CD4-positive, alpha-beta T cell treated with Interleukin-17A for 1 hour (primary cell): ENCODE measurements around the gene FMN1.

Experiments used
- DNase-seq: peaks from one replicate; pipeline ENCODE4 v3.0.0-alpha.2; 2020

FMN1 gene

DNA sequence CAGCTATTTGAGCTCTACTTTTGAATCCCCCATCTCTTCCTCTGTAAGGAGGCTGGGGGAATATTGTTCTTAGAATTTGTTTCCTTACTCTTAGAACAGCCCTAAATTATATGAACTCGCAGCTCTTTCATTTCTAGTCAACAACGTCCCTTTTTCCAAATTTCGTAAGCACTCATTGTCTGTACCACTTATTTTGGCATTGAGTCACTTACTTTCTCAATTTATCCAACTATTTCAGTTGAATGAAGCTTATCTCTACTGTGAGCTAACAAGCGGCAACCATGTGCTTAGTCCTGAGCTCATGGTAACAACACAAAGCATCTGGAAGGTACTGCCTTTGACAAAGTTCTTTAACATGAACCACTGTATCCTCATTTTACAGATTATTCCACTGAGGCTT, 285.6 kb downstream of the FMN1 start:
- DNase-seq: no peak

DNA sequence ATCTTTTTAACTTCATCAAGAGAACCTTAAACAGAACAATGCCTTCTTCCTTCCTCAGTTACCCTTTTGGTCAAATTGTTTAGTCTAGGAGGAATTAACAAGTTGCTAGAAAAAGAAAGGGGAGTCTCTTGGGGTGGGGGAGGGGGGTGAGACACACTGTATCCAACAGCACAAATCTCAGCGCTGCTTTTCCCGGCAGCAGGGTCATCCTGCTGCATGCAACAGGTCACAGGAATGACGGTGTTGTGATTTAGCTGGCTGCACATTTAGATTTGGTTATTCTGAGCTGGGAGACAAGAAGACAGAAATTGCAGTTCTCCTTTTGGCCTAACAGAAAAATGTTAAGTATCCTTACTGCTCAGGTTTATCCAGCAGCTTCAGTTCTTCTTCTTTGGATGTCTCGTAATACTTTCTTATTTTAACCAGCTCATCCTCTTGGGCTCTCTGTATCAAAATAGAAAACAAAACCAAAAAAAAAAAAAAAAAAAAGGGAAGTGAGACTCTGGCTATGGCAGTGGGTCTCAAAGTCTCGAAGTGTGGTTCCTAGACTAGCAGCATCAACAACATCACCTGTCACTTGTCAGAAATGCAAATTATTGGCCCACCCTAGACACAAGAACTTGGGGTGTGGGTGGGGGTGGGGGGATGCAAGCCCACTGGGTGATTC, 286.2 kb downstream of the FMN1 start:
- DNase-seq: no peak

DNA sequence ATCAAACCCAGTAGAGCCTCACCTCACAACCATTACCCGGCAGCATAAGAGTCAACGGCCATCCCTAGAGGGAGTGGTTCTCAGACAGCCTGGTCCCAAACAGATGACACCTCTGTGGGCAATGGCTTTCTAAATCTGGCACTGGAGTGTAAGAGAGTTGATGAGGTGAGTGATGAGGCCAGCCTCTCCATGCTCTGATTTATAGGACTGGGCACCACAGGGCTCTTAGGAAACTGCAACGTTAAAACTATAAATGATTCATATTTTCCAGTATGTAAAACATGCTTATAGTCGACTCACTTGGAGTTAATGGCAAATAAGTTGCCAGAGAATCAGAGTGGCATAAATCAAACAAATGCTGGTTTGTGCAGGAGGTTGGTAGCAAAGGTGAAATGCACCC, 289.0 kb downstream of the FMN1 start:
- no peak for DNase-seq

DNA sequence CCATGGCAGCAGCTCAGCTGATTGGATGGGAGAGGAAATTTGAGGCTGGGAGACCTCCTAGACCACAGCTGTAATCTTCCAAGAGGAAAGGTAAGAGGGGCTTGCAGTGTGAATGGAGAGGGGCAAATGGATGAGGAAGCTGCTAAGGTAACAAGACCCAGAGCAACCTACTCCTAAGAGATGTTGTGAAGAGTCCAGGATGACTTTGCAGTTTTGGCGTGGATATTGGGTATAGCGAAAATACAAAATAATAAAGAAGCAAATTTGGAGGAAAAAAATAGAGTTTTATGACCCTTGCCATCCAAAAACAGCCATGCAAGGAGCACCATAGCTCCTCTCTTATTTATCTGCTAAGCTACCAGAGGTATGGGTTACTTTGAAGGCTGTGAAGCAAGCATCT, 290.1 kb downstream of the FMN1 start:
- no peak for DNase-seq

DNA sequence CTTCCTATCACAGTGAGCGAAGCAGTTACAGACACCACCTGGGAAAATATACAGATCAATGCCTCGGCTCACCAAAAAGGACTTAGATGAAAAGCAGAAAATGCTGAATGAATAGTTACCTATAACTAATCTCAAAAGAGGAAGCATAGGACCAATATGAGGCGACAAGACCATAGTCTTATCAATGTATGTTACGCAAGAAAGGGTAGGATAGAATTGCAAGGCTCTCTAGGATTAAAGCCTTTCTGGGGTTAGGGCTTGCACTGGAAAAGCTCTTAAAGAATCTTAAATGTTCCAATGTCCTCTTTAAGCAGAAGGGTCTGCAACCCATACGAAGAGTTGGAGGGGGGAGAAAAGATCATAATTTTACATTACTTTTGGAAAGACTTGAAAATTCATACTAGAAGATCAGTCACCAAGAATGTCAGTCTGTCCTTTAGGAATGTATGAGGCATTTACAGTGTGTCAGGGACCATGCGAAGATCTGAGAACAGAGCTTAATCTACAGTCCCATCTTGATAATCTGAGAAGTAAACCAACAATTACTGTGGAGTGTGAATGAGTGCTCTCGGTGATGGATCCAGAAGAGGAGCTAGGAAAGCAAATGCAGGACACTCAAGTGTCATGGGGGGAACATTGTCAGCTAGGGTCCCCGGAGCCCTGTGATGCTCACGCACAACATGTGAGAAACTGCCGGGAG, 290.8 kb downstream of the FMN1 start:
- DNase-seq: no peak

DNA sequence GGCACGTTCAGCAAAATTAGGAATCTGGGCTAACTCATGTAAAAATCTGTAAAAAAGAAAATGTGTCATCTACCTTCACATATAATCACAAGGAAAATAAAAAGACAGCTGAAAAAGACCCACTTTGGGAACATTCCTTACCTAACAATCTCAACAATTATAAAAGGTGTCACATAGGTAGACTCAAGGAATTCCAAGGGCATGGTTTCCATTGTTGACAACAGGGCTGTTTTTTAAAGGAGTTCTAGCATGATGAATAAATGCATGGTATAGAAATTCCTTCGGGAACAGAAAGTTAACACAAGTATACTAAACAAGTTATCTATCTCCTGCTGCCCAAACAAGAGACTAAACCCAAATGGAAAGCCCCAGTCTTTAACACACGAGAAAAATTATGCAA, 292.5 kb downstream of the FMN1 start:
- DNase-seq: no peak

DNA sequence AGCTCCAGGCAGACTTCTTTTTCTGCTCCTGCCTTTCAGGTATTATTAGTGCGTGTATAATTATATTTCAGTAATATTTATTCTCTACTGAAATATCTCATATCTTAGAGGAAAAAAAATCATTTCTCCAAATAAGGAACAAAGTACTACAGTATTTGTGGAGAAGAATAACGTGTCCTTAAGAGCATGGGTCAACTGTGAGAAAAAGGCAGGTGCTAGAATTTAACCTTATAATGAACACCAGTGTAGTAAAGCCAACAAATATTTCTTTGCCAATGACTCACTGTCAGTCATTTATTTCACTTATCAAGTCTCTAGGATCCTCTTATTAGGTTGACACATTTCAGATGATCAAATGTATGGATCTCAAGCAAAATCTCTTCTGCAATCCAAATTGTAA, 293.3 kb downstream of the FMN1 start:
- no peak for DNase-seq

DNA sequence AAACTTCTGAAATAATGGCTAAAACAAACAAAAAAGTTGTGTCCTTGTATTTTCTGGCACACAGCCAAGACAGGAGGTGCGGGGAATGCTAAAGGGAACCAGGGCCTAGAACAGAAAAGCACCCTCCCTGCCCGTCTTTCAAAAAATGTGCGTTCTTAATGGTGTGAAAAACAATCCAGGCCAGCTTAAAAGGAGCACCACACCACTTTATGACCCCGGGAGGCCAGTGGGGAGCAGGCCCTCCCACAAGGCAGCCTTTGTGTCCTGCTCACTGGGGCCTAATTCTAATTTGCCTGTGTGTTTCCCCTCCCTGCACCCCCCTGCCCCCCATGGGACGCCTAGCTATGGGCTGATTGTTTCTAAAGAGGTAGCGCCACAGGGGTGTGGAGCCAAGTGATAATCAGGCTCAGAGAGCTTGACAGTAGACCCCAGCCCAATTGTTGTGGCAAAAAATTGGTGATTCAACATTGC, 295.4 kb downstream of the FMN1 start:
- DNase-seq: no peak

DNA sequence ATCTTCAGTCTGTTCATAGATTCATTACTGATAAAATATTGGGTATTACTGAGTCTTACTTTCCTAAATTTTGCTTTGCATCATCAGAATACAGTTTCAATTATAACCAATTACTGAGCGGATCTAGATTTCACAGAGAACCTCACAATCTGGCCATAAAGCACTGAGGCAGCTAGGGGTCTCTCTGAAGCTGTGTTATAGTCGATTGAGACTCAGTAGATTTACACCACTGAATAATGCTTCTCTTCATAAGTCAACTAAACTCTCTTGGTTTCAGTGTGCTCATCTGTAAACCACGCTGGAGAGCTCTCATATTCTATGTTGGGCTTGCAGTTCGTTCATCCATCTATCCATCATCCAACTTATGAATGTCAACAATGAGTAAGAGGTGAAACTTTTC, 296.1 kb downstream of the FMN1 start:
- DNase-seq: no peak

DNA sequence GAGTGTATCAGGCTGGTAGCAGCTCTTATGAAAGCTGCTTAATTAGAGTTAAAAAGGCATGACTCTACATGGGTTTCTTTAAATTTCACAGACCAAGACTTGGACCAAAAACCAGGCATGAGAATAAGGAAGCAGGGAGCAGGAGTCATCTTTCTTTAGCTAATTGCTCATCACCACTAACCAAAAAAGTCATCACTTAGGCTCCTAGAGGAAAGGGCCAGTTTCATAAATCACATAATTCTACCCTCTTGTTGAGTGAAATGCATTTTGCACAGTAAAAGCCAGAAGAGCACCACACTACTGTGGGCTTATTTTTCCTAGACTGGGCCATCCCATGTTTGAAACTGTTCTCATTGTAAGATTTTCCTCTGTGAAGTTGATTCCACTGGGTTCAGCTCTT, 301.1 kb downstream of the FMN1 start:
- no peak for DNase-seq

DNA sequence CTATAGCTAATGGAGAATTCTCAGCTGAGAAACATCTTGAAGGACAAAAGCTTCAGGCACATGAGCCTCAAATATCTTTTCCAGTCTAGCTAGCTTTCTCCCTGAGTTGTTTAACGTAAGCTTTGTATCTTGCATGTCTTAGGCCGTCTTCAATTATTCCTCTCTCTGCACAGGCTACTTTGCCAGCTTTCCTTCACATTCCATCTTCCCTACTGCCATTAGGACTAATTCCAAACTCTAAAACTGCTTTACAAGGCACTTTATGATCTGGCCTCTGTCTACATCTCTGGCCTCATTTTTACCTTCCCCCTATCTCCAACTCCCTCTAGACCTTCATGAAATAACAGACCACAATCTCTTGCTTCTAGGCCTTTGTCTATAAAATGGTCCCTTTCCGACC, 305.3 kb downstream of the FMN1 start:
- DNase-seq: no peak

DNA sequence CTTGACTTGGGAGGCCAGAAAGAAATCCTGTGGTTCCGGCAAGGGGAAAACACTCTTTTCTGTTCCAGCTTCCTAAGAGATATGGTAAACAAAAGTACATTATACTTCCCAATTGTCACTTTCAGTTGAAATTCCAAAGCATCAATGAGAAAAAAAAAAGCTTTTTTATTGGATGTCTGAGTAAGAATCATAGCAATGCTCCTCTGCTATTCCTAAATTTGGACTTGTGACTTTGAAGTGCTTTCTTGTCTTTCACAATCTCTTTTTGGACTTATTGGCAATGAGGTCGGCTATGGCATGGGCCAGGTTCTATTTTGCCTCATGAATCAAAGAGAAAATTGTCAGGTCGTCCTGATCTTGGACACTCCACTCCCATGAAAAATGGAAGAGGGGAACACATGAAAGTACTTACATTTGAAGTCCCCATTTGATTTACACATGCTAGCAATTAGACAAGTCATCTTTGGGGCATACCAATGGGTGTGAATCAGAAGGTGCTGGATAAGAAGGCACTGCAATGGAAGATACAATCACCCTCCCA, 306.2 kb downstream of the FMN1 start:
- no peak for DNase-seq

DNA sequence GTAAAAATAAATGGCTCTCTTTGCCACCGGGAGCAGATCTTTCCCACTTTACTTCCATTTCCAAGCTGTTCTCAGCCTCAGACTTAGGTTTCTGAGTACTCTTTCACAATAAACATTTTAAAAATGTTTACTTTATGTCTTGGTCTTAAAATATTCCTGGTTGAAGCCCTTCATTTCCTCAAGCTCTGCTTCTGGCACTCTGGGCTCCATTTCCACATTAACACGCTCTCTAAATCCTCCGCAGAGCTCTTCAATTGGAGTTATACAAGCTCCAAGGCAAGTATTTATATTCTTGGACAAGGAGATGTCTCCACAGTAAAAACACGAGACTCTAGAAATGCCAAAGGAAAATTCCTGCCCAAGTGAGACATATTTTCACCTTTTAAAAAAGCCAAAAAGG, 307.4 kb downstream of the FMN1 start:
- DNase-seq: no peak

DNA sequence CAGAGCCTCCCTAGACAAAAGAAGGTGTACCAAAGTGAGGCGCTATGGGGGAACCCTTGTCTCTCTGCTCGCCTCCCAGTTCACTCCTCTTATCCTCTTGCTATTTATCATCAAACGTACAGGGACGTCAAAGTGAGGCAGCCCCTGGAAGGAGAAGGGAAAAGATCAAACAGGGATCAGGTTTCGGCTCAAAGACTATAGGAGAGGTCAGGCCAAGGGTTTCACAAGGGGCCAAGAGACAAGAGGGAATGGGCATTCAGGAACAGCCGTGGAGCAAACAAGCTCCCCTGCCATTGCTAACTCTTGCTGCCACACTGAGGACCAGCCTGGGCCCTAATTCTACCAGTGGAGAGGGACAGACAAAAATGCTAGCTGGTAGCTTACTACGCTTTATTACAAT, 308.1 kb downstream of the FMN1 start:
- no peak for DNase-seq

DNA sequence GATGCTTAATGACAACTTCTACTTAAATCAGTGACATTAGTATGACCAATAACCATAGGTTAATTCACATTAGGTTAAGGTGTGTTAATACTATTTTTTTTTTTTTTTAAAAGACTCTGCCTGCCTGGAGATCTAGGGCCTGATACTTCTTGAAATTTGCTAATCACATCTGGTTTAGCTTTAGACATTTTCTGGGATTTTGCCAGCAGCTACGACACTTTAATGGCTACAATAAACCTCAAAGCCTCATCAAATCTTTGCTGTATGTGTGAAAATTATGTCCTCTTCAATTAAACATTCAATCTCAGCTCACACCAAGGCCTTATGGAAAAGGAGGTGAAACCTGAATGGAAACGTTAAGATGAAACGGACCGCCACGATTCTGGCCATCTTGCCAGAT, 308.8 kb downstream of the FMN1 start:
- DNase-seq: no peak

DNA sequence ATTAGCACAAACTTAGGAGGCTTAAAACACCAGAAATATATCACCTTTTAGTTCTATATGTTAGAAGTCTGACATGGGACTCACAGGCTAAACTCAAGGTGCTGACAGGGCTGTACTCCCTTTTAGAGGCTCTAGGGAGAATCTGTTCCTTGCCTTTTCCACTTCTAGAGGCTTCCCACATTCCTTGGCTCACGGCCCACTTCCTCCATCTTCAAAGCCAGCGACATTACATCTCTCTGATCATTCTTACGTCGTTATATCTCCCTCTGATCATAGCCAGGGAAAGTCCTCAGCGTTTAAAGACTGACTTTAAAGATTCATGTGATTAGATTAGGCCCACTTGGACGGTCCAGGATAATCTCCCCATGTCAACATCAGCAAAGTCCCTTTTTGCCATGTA, 310.4 kb downstream of the FMN1 start:
- no peak for DNase-seq

DNA sequence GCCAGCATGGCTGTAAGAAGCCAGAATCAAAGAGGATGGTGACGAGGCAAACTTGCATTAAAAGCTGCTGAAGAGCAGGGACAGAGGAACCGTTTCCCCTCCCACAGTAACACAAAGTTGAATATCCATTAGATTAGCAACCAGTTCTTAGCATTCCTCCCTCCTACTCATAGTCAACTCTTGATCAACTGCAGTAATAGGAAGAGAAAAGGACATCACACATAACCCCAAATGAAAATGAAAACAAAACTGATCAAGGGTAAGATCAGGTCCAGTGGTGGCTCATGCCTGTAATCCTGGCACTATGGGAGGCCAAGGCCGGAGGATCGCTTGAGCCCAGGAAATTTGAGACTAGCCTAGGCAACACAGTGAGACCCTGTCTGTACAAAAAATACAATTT, 311.6 kb downstream of the FMN1 start:
- DNase-seq: no peak

DNA sequence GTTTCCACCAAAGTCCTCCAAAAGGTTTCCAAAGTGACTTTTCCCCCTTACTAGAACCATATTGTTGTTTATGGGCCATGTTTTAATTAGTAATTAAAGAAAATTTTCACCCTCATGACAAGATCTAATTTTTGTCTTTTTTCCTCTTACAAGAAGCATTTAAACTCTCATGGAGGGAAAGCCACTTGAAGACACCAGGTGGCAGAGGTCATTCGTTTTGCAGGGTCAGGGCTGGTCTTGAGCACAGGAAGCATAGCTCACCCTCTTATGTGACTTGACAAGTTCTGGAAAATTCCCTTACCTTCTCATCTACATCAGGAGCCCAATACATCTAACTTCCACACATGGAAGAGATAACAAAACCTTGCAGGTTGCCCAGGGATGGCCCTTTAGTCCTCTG, 313.0 kb downstream of the FMN1 start:
- DNase-seq: no peak

DNA sequence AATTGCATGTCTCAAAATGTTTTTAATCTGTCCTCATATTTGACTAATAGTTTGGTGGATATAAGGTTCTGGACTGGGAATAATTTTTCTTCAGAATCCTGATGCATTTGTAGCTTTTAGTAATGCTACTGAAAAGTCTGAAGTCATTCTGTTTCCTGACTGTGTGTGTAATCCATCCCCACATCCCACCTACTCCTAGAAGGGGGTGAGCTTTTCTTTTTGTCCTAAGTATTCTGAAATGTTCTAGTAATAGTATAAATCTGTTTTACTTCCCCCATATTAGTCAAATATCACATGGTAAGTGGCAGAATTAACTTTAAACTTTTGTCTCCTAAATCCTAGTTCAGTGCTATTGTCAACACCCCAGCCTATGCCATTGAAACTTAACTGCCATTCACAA, 313.9 kb downstream of the FMN1 start:
- DNase-seq: no peak

DNA sequence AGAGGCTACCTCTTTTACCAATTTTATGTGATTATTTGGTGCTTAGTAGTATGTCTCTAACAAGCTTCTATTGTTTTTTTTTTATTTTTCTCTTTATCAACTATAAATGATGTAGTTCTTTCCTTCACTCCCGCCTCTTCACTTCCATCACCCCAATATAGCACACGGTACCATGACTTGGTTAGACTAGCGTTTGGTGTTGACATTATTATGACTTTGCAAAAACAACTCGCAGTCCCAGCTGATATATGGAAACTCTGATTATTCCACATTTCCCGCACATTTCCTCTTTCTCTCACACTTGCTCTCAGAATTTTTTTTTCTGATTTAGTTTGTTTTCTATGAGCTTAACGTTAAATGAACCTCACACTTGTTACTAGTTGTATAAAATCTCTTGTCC, 314.5 kb downstream of the FMN1 start:
- no peak for DNase-seq

DNA sequence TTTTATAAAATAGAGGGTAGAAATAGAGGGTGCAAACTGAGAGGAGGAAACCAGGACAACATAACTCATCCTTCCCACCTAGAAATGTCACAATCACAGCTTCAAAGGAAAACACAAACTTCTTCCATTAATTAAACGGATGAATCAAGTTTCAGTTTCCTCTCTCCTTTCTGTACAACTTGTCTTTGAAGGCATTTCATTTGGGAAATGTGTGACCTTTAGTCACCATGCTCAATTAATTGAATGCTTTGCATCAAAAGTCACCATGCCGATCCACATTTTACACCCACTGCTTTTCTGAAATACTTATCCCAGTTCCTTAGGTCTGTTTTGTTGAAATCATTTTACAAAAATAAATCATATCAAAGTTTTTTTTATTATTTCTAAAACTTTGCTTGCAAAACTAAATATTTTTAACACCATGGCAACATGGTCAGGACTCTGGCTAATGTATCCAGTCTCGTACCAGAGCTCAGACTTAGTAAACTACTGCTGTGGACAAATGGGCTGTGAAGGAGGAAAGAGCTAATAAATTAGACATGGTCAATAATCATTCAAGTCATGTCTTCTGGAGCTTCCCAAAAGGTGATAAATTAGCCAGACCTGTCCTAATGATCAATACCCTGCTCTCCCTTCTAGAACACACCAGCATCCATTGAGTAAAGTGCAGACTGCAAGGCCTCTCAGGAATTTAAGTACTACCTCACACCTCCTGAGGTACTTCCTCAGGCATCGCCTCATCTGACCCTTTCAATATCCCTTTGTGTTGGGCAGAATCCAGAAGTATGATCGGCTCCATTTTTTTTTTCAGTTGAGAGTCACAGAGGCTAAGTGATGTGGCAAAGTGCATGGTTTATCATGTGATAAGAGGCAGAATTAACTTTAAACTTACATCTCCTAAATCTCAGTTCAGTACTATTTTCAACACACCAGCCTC, 315.4 kb downstream of the FMN1 start:
- DNase-seq: no peak

DNA sequence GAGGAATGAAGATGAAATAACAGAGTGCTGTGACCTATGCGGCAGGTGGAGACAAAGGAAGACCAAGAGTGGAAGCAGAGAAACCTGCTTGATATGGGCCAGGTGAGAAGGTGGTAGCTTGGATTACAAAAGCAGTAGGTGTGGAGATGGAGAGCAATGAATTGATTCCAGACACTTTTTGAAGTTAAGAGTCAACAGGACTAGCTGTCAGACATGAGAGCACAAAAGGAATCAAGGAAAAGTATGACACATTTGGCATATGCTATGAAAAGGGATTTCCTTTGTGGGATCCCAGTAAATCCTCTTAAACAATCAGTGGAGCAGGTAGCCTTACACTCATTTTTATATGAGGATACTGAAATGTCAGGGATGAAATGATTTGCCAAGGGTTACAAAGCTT, 316.2 kb downstream of the FMN1 start:
- no peak for DNase-seq

DNA sequence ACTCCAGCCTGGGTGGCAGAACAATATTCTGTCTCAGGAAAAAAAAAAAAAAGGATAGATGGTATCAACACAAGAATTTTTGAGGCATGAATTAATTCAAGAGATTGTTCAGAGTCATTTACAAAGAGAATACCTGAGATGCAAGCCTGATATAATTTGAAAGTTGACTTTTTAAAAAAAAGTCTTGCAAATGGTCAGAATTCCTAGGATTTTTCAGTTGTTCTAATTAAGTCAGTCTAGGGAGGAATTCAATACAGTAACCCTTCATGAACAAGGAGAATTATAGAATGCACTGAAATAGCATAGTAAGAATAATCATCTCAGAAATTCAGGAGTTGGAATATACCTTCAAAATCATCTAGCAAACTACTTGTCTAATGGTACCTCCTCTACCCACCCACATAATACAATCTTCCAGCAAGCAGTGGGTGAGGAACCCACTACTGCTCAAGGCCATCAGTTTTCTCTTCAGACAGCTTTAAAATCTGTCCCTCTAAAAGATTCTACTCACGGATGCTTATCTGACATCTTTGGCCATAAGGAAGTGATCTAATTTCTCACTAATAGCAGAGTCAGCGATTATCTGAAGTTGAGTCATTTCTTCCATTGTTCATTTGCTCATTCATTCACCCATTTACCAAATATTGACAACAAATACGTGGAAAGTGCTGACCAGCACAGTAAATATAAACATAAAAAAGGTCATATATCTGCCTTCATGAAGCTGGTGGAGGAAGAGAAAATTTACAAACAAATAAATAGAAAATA, 317.1 kb downstream of the FMN1 start:
- DNase-seq: no peak
